ENCODE results near the gene CNTNAP2. TPM values are rescaled to one million over a fixed set of nuclear protein-coding genes. Genes with fewer than 3 reads are reported as not detected.

The CNTNAP2 gene
- total and polyA plus RNA-seq, 2 of the 13 experiments (the other 11 are each of a cell fraction or from before 2014, with no cell fraction given): 0.40 to 0.42 TPM

DNA sequence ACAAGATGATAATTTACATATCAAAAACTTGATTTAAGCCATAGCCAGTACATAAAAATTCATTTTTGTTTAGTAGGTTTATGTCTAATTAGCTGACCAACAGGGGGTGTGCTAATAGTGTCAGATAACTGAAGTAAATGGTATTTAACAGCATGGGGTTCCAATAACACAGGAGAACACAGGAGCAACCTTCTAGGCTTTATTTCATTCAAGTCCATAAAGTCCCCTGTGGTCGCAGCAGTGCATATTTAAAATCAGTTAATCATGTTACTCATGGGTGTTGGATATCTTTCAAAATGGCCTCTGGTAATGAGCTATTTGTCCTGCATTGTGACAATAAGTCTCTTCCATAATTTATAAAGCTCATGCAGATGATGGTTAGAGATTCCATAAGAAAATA, 238.6 kb downstream of the CNTNAP2 start:
- in situ Hi-C loops (cut with HindIII; ENCODE audit: extremely low pct_ligation_motif_present, low pct_unique_long_range_greater_than_20kb) (no loop called here), intact Hi-C loops (cut with micrococcal nuclease; ENCODE audit: unreplicated experiment) (no loop called here)
- BruUV-seq (replicated peaks): no TSS peak
- CTCF ChIA-PET (ENCODE audit: low intra/inter-chr PET ratio, low total read pairs): no interaction called here
- peaks cover 39% of the 10 kb centered on the region for H3K9me3 ChIP-seq (ENCODE audit: low read length)
- no peak overlapping the region for H3K4me2 ChIP-seq (ENCODE audit: low read depth, low read length)
- no peak for TF ChIP-seq TBP (CRISPR knock-in tag; IDR thresholded peaks at IDR 0.05)
- no peak for TF ChIP-seq ZNF75D (CRISPR knock-in tag; IDR thresholded peaks at IDR 0.05; ENCODE audit: borderline replicate concordance)
- TF ChIP-seq, protein P1, sequence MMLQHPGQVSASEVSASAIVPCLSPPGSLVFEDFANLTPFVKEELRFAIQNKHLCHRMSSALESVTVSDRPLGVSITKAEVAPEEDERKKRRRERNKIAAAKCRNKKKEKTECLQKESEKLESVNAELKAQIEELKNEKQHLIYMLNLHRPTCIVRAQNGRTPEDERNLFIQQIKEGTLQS (CRISPR knock-in tag; IDR thresholded peaks at IDR 0.05): no peak
- TF ChIP-seq TOPORS (CRISPR knock-in tag; IDR thresholded peaks at IDR 0.05): no peak
- no peak for TF ChIP-seq MTA3 (CRISPR knock-in tag; IDR thresholded peaks at IDR 0.05)
- TF ChIP-seq ZNF24 (IDR thresholded peaks at IDR 0.05): no peak
- 0% methylated on average over 1 of the region's 1 CpG for WGBS (ENCODE audit: low lambda C conversion rate)
- H3K27ac ChIP-seq (ENCODE audit: extremely low read length, insufficient read depth, low read length): no peak overlapping the region
- no peak overlapping the region for H2AFZ ChIP-seq (ENCODE audit: low read length)
- no peak for FAIRE-seq
- no peaks in the 10 kb centered on the region for H3K36me3 ChIP-seq (replicated peaks in 1 of 2; ENCODE audit: control insufficient read depth in 1 of 2, insufficient read depth in 2 of 2, low read length in 2 of 2)
- H3K4me3 ChIP-seq (replicated peaks in 1 of 3; ENCODE audit: insufficient read depth in 1 of 3, low read depth in 2 of 3, low read length in 3 of 3): no peak overlapping the region
- no peaks in the 10 kb centered on the region for H3K4me1 ChIP-seq (ENCODE audit: insufficient read depth, low read length)
- POLR2A ChIA-PET: no interaction called here
- no peak for DNase-seq (ENCODE audit: low spot score)
- no peak overlapping the region for H3K9ac ChIP-seq (ENCODE audit: insufficient read depth, low read depth, low read length)
- no peaks in the 10 kb centered on the region for H3K79me2 ChIP-seq (ENCODE audit: insufficient read depth, low read length)
- no peaks in the 10 kb centered on the region for H4K20me1 ChIP-seq (ENCODE audit: insufficient read depth, low read length)
- H3K27me3 ChIP-seq (ENCODE audit: control insufficient read depth in 1 of 2, insufficient read depth in 2 of 2, low read length in 2 of 2): no peaks in the 10 kb centered on the region
- ATAC-seq: no peak

DNA sequence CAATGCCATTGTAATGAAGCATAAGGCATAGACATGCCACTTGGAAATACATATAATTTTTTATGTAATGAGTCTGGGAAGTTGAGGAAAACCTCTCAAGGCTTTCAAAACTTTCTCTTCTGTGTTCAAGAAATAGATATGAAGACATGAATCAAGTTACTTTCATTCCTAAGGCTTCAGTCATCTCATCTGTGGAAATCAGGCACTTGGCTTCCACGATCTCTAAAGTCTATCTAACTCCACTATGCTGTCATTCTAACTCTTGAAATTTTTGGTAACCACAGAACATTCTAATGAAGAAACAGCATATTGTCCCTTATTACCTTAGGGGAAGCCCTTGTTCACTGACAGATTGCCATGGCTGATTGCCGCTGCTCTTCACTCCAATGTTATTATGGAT, 242.6 kb downstream of the CNTNAP2 start:
- H3K9me3 ChIP-seq (ENCODE audit: low read length): peaks cover 47% of the 10 kb centered on the region
- no peak for FAIRE-seq

More for the DNA sequence above, 242.6 kb downstream of the CNTNAP2 start:
- in situ Hi-C loops (cut with HindIII; ENCODE audit: extremely low pct_ligation_motif_present, low pct_unique_long_range_greater_than_20kb) (no loop called here), intact Hi-C loops (cut with micrococcal nuclease; ENCODE audit: unreplicated experiment) (no loop called here)
- TF ChIP-seq, protein P2, sequence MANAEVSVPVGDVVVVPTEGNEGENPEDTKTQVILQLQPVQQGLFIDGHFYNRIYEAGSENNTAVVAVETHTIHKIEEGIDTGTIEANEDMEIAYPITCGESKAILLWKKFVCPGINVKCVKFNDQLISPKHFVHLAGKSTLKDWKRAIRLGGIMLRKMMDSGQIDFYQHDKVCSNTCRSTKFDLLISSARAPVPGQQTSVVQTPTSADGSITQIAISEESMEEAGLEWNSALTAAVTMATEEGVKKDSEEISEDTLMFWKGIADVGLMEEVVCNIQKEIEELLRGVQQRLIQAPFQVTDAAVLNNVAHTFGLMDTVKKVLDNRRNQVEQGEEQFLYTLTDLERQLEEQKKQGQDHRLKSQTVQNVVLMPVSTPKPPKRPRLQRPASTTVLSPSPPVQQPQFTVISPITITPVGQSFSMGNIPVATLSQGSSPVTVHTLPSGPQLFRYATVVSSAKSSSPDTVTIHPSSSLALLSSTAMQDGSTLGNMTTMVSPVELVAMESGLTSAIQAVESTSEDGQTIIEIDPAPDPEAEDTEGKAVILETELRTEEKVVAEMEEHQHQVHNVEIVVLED (CRISPR knock-in tag; IDR thresholded peaks at IDR 0.05; ENCODE audit: borderline replicate concordance): no peak
- no peak for TF ChIP-seq ZNF235 (CRISPR knock-in tag; IDR thresholded peaks at IDR 0.05; ENCODE audit: borderline replicate concordance)
- TF ChIP-seq TP53 (CRISPR knock-in tag; conservative IDR thresholded peaks at IDR 0.05): no peak
- no peaks in the 10 kb centered on the region for H4K20me1 ChIP-seq (ENCODE audit: insufficient read depth, low read length)
- ChIA-PET POLR2A (no interaction called here), CTCF (ENCODE audit: low intra/inter-chr PET ratio, low total read pairs) (no interaction called here)
- no peak overlapping the region for H2AFZ ChIP-seq (ENCODE audit: low read length)
- no peaks in the 10 kb centered on the region for H3K4me1 ChIP-seq (ENCODE audit: insufficient read depth, low read length)
- H3K36me3 ChIP-seq (replicated peaks in 1 of 2; ENCODE audit: control insufficient read depth in 1 of 2, insufficient read depth in 2 of 2, low read length in 2 of 2): no peaks in the 10 kb centered on the region
- no peaks in the 10 kb centered on the region for H3K79me2 ChIP-seq (ENCODE audit: insufficient read depth, low read length)
- H3K27me3 ChIP-seq (ENCODE audit: control insufficient read depth in 1 of 2, insufficient read depth in 2 of 2, low read length in 2 of 2): no peaks in the 10 kb centered on the region
- no peak overlapping the region for H3K9ac ChIP-seq (ENCODE audit: insufficient read depth, low read depth, low read length)
- ATAC-seq (no peak), DNase-seq (ENCODE audit: low spot score) (no peak)
- 0% methylated on average over 2 of the region's 2 CpGs for WGBS (ENCODE audit: low lambda C conversion rate)
- no peak overlapping the region for H3K27ac ChIP-seq (ENCODE audit: extremely low read length, insufficient read depth, low read length)
- BruUV-seq (replicated peaks): no TSS peak
- no peak overlapping the region for H3K4me3 ChIP-seq (replicated peaks in 1 of 3; ENCODE audit: insufficient read depth in 1 of 3, low read depth in 2 of 3, low read length in 3 of 3)
- no peak overlapping the region for H3K4me2 ChIP-seq (ENCODE audit: low read depth, low read length)
